Activated T-helper 1 cell treated with anti-CD3 and anti-CD28 coated beads, Interleukin-2, amount 50 U/mL, for 16 hours (primary cell): ENCODE results near the gene CRADD.
"Not testable (repeated sequence)": the region's sequence is repeated elsewhere in the genome, so short reads cannot be mapped to it uniquely, and the experiment has no call there.

Source experiments
- DNase-seq, 2 donors: peaks; one replicate each; pipeline ENCODE4 v3.0.0-alpha.2; 2020; ENCODE audit warnings: low read depth in 1 of 2, low spot score in 1 of 2

CRADD gene

GRCh38 chr12:93782853-93783252 is 105.7 kb downstream of the CRADD start:
- DNase-seq = no peak

- no peak for DNase-seq
Measured at GRCh38 chr12:93783832-93784231, 106.7 kb downstream of the CRADD start.

GRCh38 chr12:93784339-93785086 is 107.3 kb downstream of the CRADD start:
- DNase-seq = no peak

GRCh38 chr12:93785249-93786010 is 108.3 kb downstream of the CRADD start:
- DNase-seq = no peak

GRCh38 chr12:93786656-93787397 is 109.7 kb downstream of the CRADD start:
- DNase-seq = no peak

GRCh38 chr12:93788853-93789252 is 111.7 kb downstream of the CRADD start:
- no peak for DNase-seq

GRCh38 chr12:93789767-93790166 is 112.6 kb downstream of the CRADD start:
- no peak for DNase-seq

- DNase-seq = no peak
Measured at GRCh38 chr12:93790472-93791152, 113.4 kb downstream of the CRADD start.

GRCh38 chr12:93793007-93793406 is 115.8 kb downstream of the CRADD start:
- DNase-seq = no peak

- no peak for DNase-seq
Measured at GRCh38 chr12:93793983-93794382, 116.8 kb downstream of the CRADD start.

GRCh38 chr12:93794738-93795137 is 117.6 kb downstream of the CRADD start:
- DNase-seq = no peak

- no peak for DNase-seq
Measured at GRCh38 chr12:93795352-93795751, 118.2 kb downstream of the CRADD start.

- DNase-seq = no peak
Measured at GRCh38 chr12:93796729-93797128, 119.6 kb downstream of the CRADD start.

- no peak for DNase-seq
Measured at GRCh38 chr12:93798279-93799151, 121.3 kb downstream of the CRADD start.

- not testable (repeated sequence) for DNase-seq
Measured at GRCh38 chr12:93801666-93802065, 124.5 kb downstream of the CRADD start.

GRCh38 chr12:93802293-93802692 is 125.1 kb downstream of the CRADD start:
- no peak for DNase-seq

- no peak for DNase-seq
Measured at GRCh38 chr12:93802698-93803423, 125.7 kb downstream of the CRADD start.

- no peak for DNase-seq
Measured at GRCh38 chr12:93803424-93803807, 126.2 kb downstream of the CRADD start.

- no peak for DNase-seq
Measured at GRCh38 chr12:93804392-93805179, 127.4 kb downstream of the CRADD start.
